ENCODE data around the gene STAT1.

Gene STAT1

DNA sequence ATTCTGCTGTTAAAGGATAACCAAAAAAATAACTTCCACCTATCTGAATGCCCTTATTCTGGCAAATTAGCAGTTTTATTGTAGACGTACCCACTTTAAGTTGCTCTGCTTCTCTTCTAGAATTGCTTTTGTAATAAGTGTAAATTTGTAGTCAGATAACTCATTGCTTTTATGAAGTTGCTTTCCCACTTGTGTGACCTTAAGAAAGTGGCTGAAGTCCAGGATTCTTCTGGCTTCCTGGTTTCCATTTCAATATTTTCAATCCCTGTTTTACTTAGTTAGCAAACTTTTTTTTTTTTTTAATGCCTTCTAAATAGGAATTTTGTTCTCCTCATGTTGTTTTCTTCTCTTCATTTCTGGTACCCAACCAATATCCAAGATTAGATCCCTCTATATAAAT, 73.5 kb downstream of the STAT1 start:
- H3K27ac ChIP-seq: no peak overlapping the region
- TF ChIP-seq CTCF (conservative IDR thresholded peaks at IDR 0.05) (no peak), ZFX (IDR thresholded peaks at IDR 0.05) (no peak)

DNA sequence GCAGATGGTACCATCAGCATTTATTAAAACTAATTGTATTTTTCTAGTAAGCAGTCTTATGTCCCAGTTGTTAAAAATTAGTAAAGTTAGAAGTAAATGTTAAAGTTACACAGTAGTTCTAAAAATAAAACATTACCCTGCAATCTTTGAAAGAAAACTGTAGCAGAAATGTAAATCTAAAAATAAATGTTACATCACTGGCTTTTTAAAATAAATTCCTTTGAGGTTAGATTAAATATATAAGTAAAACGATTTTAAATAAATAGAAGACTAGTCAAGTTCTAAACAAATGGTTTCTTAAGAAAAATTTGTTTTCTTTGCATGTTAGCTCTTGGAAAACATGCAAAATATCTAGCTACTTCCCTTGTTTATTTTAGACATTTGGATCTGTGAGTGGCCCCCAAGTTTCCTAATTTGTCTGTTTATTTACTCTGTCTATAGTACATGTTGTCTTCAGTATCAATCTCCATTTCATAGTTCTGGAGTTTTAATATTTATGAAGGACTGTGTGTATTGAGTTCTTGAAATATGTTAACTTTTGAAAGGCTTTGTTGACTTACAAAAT, 75.1 kb downstream of the STAT1 start:
- no peak for TF ChIP-seq ZFX (IDR thresholded peaks at IDR 0.05)
- no peak for TF ChIP-seq CTCF (conservative IDR thresholded peaks at IDR 0.05)
- H3K27ac ChIP-seq: no peak overlapping the region

DNA sequence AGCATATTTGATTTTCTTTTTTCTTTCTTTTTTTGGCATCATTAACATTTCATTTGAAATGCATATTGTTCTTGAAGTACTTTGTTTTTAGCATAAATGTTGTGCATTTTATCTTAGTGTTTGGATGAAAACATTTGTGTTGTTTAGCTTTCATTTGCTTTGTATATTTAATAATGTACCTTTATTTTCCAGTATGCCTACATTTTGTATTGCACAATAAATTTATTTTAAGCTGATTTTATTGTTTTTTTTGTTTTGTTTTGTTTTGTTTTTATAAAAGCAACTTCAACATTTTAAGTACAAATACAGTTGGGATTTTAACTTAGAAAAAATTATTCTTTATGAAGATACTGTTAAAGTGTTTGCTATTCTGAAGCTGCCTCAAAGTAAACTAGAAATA, 78.9 kb downstream of the STAT1 start:
- no peak overlapping the region for H3K27ac ChIP-seq
- no peak for TF ChIP-seq ZFX (IDR thresholded peaks at IDR 0.05)

- no peak for TF ChIP-seq ZFX (IDR thresholded peaks at IDR 0.05)
- no peak for TF ChIP-seq CTCF (conservative IDR thresholded peaks at IDR 0.05)
- H3K27ac ChIP-seq: no peak overlapping the region
Measured at GRCh38 chr2:190933361-190933760, 80.6 kb downstream of the STAT1 start.

GRCh38 chr2:190932514-190932913, 81.5 kb downstream of the STAT1 start:
- H3K27ac ChIP-seq: no peak overlapping the region
- no peak for TF ChIP-seq CTCF (conservative IDR thresholded peaks at IDR 0.05)
- TF ChIP-seq ZFX (IDR thresholded peaks at IDR 0.05): no peak

DNA sequence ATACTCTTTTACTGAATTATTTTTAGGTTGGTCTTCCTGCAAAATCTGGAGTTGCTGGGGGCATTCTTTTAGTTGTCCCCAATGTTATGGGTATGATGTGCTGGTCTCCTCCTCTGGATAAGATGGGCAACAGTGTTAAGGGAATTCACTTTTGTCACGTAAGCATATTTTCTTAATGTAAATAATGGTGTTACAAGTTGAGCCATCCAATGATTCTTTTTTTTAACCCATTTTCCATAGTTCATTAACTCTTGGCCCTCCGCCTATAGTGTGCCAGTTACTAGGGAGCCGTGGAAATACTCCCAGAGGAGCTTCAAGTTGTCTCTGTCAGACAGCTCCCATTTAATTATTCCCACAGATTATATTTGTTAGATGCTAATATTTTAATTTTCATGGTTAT, 83.6 kb downstream of the STAT1 start:
- H3K27ac ChIP-seq: no peak overlapping the region
- no peak for TF ChIP-seq ZFX (IDR thresholded peaks at IDR 0.05)
- TF ChIP-seq CTCF (conservative IDR thresholded peaks at IDR 0.05): no peak

GRCh38 chr2:190929919-190930318, 84.1 kb downstream of the STAT1 start:
- no peak overlapping the region for H3K27ac ChIP-seq
- no peak for TF ChIP-seq CTCF (conservative IDR thresholded peaks at IDR 0.05)
- TF ChIP-seq ZFX (IDR thresholded peaks at IDR 0.05): no peak

DNA sequence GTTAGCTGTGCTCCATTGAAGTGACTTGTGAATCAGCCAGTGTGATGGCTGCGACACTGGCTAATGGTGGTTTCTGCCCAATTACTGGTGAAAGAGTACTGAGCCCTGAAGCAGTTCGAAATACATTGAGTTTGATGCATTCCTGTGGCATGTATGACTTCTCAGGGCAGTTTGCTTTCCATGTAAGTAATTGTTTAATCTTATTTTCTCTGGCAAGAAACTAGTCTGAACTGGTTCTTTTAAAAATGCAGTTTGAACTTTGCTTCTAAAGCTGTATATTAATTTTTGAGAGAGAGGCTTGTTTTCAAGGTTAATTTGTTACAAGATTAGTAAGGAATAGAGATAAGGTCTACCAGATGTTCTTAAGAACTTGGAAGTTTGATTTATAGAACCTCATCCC, 86.7 kb downstream of the STAT1 start:
- no peak overlapping the region for H3K27ac ChIP-seq

More for the DNA sequence above, 86.7 kb downstream of the STAT1 start:
- no peak for TF ChIP-seq CTCF (conservative IDR thresholded peaks at IDR 0.05)

All from C4-2B (cell line).